ENCODE results near the gene CCDC6.

DNA sequence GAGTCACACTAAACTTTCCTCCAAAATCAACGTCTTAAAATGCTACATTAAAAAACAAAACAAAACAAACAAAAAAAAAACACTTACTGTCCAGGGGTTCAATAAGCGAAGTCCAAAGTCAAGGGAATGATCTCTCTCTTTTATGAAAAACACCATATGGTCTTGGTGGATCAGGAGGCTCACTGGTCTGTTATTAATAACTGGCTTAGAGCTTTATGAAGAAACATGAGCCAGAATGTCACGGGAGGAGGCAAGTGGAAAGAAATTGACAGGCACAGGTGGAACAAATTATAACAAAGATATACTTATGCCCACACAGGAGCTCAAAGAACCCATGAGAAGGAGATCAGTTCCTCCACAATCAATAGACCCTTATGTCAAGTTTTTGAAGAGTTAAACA is 153.1 kb downstream of the CCDC6 start, which contains the start of gene MRLN:
- TF ChIP-seq, protein P1, sequence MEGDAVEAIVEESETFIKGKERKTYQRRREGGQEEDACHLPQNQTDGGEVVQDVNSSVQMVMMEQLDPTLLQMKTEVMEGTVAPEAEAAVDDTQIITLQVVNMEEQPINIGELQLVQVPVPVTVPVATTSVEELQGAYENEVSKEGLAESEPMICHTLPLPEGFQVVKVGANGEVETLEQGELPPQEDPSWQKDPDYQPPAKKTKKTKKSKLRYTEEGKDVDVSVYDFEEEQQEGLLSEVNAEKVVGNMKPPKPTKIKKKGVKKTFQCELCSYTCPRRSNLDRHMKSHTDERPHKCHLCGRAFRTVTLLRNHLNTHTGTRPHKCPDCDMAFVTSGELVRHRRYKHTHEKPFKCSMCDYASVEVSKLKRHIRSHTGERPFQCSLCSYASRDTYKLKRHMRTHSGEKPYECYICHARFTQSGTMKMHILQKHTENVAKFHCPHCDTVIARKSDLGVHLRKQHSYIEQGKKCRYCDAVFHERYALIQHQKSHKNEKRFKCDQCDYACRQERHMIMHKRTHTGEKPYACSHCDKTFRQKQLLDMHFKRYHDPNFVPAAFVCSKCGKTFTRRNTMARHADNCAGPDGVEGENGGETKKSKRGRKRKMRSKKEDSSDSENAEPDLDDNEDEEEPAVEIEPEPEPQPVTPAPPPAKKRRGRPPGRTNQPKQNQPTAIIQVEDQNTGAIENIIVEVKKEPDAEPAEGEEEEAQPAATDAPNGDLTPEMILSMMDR (IDR thresholded peaks at IDR 0.05): no peak
- no peak for TF ChIP-seq POLR2A (IDR thresholded peaks at IDR 0.05)
